Endothelial cell of umbilical vein (primary cell): ENCODE measurements around the gene UBASH3B. TPM values are rescaled to one million over a fixed set of nuclear protein-coding genes. Genes with fewer than 3 reads are reported as not detected.

Source experiments
- BruUV-seq: library from RNA; stranded (reverse); fragments of 400-500 nt; replicated peaks from 2 replicates; lab custom pipeline; 2021; lab: Mats Ljungman, UMichigan
- CTCF ChIA-PET: fragments of 300-600, 350-600 bp; sonication (Branson Sonifier 250); formaldehyde crosslinking; loops from one replicate; lab custom pipeline; 2021; ENCODE audit warnings: antibody characterized with exemption, inconsistent platforms; lab: Charles Lee
- POLR2A ChIA-PET: fragments of 300-600, 350-600 bp; sonication (Branson Sonifier 250); formaldehyde crosslinking; loops from one replicate; lab custom pipeline; 2021; ENCODE audit warnings: antibody characterized with exemption, inconsistent platforms; lab: Charles Lee
- DNase-seq: peaks from one replicate; pipeline ENCODE4 v3.0.0-alpha.2; 2011; ENCODE audit warnings: low read depth, low spot score
- FAIRE-seq: peaks from 2 replicates; lab custom pipeline; 2011; peaks lifted over from hg19 to GRCh38; lab: Jason Lieb, UNC
- H2AFZ ChIP-seq: 2 replicates; pipeline ENCODE4 v1.6.0; 2012; ENCODE audit warnings: low read depth, low read length, control low read depth, inconsistent platforms
- H3K27ac ChIP-seq: 2 replicates; pipeline ENCODE4 v1.5.1; 2011; ENCODE audit warnings: low read depth, mild to moderate bottlenecking, control low read depth, low read length, moderate library complexity; ENCODE audit not compliant: insufficient read depth
- H3K27me3 ChIP-seq, 2 experiments: 2 replicates each; pipeline versions ENCODE4 v1.6.0 to v1.6.1; 2011; ENCODE audit warnings: low read length in 2 of 2, mixed read lengths in 1 of 2; ENCODE audit not compliant: control insufficient read depth in 2 of 2, insufficient read depth in 2 of 2
- H3K36me3 ChIP-seq, 2 experiments: 2 replicates in 1 of 2; 3 replicates in 1 of 2; pipeline ENCODE4 v1.5.1; 2011; ENCODE audit warnings: low read length in 2 of 2, mild to moderate bottlenecking in 1 of 2, moderate library complexity in 1 of 2; ENCODE audit not compliant: control insufficient read depth in 2 of 2, insufficient read depth in 2 of 2; ENCODE audit errors: extremely low read depth in 1 of 2
- H3K4me1 ChIP-seq: 3 replicates; pipeline ENCODE4 v1.5.1; 2011; ENCODE audit warnings: mild to moderate bottlenecking, low read length; ENCODE audit not compliant: control insufficient read depth, insufficient read depth; ENCODE audit errors: extremely low read depth
- H3K4me2 ChIP-seq: 2 replicates; pipeline ENCODE4 v1.6.1; 2011; ENCODE audit warnings: low read length, control low read depth, mixed read lengths; ENCODE audit not compliant: insufficient read depth
- H3K4me3 ChIP-seq, 3 experiments: fragments of 200-600 bp in 1 of 3; sonication (generic), shearing (Covaris generic) in 1 of 3; replicated peaks in 1 of 3; 2 replicates each; pipeline ENCODE4 v1.5.1; 2011 to 2016; ENCODE audit warnings: control low read depth in 3 of 3, low read length in 3 of 3, mild to moderate bottlenecking in 2 of 3, inconsistent platforms in 1 of 3, low read depth in 1 of 3, moderate library complexity in 1 of 3; ENCODE audit not compliant: insufficient read depth in 1 of 3
- H3K79me2 ChIP-seq: 2 replicates; pipeline ENCODE4 v1.6.0; 2012; ENCODE audit warnings: low read length, inconsistent platforms; ENCODE audit not compliant: control insufficient read depth, insufficient read depth
- H3K9ac ChIP-seq: replicated peaks from 2 replicates; pipeline ENCODE3; 2011; ENCODE audit warnings: low read length, control low read depth; ENCODE audit not compliant: insufficient read depth; ENCODE audit errors: extremely low read depth
- H3K9me1 ChIP-seq: replicated peaks from 3 replicates; pipeline ENCODE4 v1.6.0; 2011; ENCODE audit warnings: mild to moderate bottlenecking, low read length; ENCODE audit not compliant: control insufficient read depth, insufficient read depth; ENCODE audit errors: extremely low read depth
- H3K9me3 ChIP-seq: replicated peaks from 2 replicates; pipeline ENCODE4 v1.5.1; 2012; ENCODE audit warnings: low read length, inconsistent platforms; ENCODE audit not compliant: control insufficient read depth, insufficient read depth
- H4K20me1 ChIP-seq: replicated peaks from 2 replicates; pipeline ENCODE3; 2011; ENCODE audit warnings: mild to moderate bottlenecking, low read length; ENCODE audit not compliant: control insufficient read depth, insufficient read depth; ENCODE audit errors: extremely low read depth
- EZH2 ChIP-seq: IDR thresholded peaks from 2 replicates; pipeline ENCODE4 v1.6.1; 2012; ENCODE audit warnings: borderline replicate concordance, low read depth, mild to moderate bottlenecking, moderate library complexity, low read length, inconsistent platforms; ENCODE audit not compliant: severe bottlenecking
- FOS ChIP-seq: IDR thresholded peaks from 2 replicates; pipeline ENCODE4 v1.6.1; 2011; ENCODE audit warnings: mild to moderate bottlenecking, low read length, moderate library complexity, borderline replicate concordance; ENCODE audit not compliant: insufficient read depth
- GATA2 ChIP-seq: IDR thresholded peaks from 2 replicates; pipeline ENCODE4 v1.7.0; 2011; ENCODE audit warnings: low read depth, mild to moderate bottlenecking, moderate library complexity, mixed read lengths, low read length; ENCODE audit not compliant: insufficient read length, insufficient read depth
- JUN ChIP-seq: IDR thresholded peaks from 2 replicates; pipeline ENCODE4 v1.6.1; 2011; ENCODE audit warnings: borderline replicate concordance, low read depth; ENCODE audit not compliant: insufficient read length, insufficient read depth
- MAX ChIP-seq: IDR thresholded peaks from 2 replicates; pipeline ENCODE4 v1.6.1; 2011; ENCODE audit not compliant: insufficient read depth, insufficient read length
- MYC ChIP-seq: IDR thresholded peaks from one replicate; pipeline ENCODE4 v1.6.1; 2011; ENCODE audit warnings: mild to moderate bottlenecking, low read depth, low read length
- POLR2A ChIP-seq: IDR thresholded peaks from 2 replicates; pipeline ENCODE4 v1.6.1; 2012; ENCODE audit warnings: low read depth, mild to moderate bottlenecking, control low read depth, low read length
- POLR2AphosphoS5 ChIP-seq: IDR thresholded peaks from 2 replicates; pipeline ENCODE4 v1.6.1; 2012; ENCODE audit warnings: low read depth, mild to moderate bottlenecking, control low read depth, low read length, moderate library complexity; ENCODE audit not compliant: insufficient read depth
- dilution Hi-C: fragments of 300-500 bp; cut with MboI; formaldehyde crosslinking; loops from one replicate; pipeline ENCODE4 v1.15.0; 2019; ENCODE audit warnings: low sequenced_read_pairs; ENCODE audit not compliant: extremely low pct_ligation_motif_present
- intact Hi-C: fragments of 100-400 bp; cut with micrococcal nuclease; formaldehyde crosslinking; loops from one replicate; pipeline ENCODE4 v1.10.0; 2022
- polyA plus RNA-seq, 4 experiments: library from polyadenylated mRNA; depleted of rRNA in 3 of 4; stranded (reverse) in 3 of 4; unstranded in 1 of 4; fragments of >200 nt; gene quantifications; 2 replicates each; pipeline versions ENCODE4 v1.2.1 to v1.2.3, GENCODE V29; 2011 to 2012; ENCODE audit warnings: missing spikeins in 1 of 4
- total RNA-seq: library from RNA; stranded (reverse); gene quantifications from 2 replicates; pipeline ENCODE4 v1.2.3, GENCODE V29; 2021
- TF ChIP-seq, protein P1 (sequence below), 2 donors: IDR thresholded peaks; 1 replicate in 1 of 2; 2 replicates in 1 of 2; pipeline ENCODE4 v1.5.1; 2011; ENCODE audit warnings: low read length in 2 of 2, mild to moderate bottlenecking in 2 of 2, moderate library complexity in 2 of 2, control low read depth in 1 of 2, inconsistent platforms in 1 of 2, low read depth in 1 of 2; ENCODE audit not compliant: insufficient read depth in 1 of 2; ENCODE audit errors: extremely low read depth in 1 of 2

UBASH3B gene
- total and polyA plus RNA-seq, 2 donors (not counting 3 experiments of a cell fraction or from before 2014, with no cell fraction given): 23.7 to 38.1 TPM

- Histone ChIP-seq H3K4me3 (no peak overlapping the region), H3K36me3 (peaks cover 2 to 8% of the 10 kb centered on the region in 2 experiments), H3K9me1 (no peaks in the 10 kb centered on the region), H3K79me2 (no peaks in the 10 kb centered on the region), H3K9ac (no peak overlapping the region), H4K20me1 (no peaks in the 10 kb centered on the region), H3K27me3 (no peaks in the 10 kb centered on the region), H2AFZ (no peak overlapping the region), H3K4me2 (no peak overlapping the region), H3K9me3 (no peaks in the 10 kb centered on the region), H3K4me1 (no peaks in the 10 kb centered on the region), H3K27ac (no peak overlapping the region)
- intact Hi-C loops: loop anchor here (5.0 kb wide), 1 partner anchor 218 kb away; no protein-coding TSS in a partner anchor
- BruUV-seq: no TSS peak
- dilution Hi-C loops: no loop called here
- TF ChIP-seq POLR2A (no peak), EZH2 (no peak), GATA2 (no peak), MYC (no peak), POLR2AphosphoS5 (no peak), MAX (no peak), FOS (no peak), JUN (no peak)
- TF ChIP-seq, protein P1, sequence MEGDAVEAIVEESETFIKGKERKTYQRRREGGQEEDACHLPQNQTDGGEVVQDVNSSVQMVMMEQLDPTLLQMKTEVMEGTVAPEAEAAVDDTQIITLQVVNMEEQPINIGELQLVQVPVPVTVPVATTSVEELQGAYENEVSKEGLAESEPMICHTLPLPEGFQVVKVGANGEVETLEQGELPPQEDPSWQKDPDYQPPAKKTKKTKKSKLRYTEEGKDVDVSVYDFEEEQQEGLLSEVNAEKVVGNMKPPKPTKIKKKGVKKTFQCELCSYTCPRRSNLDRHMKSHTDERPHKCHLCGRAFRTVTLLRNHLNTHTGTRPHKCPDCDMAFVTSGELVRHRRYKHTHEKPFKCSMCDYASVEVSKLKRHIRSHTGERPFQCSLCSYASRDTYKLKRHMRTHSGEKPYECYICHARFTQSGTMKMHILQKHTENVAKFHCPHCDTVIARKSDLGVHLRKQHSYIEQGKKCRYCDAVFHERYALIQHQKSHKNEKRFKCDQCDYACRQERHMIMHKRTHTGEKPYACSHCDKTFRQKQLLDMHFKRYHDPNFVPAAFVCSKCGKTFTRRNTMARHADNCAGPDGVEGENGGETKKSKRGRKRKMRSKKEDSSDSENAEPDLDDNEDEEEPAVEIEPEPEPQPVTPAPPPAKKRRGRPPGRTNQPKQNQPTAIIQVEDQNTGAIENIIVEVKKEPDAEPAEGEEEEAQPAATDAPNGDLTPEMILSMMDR (IDR thresholded peaks at IDR 0.05; ENCODE audit: extremely low read depth in 1 of 2, insufficient read depth in 1 of 2, low read depth in 1 of 2, low read length in 2 of 2): no peak
- ChIA-PET CTCF (interaction anchor here (1.2 to 1.3 kb wide), 3 partner anchors 9 to 176 kb away, joined by 4 to 5 read pairs (median 5); no protein-coding TSS in a partner anchor), POLR2A (no interaction called here)
- FAIRE-seq (no peak), DNase-seq (no peak)
Measured at GRCh38 chr11:122804796-122805195, 149.3 kb downstream of the UBASH3B start.
